Measurements from ENCODE around the gene RAD23A.
A peak's percentile ranks its signal among the peaks of the same experiment; 100 is the strongest.
"Not testable (repeated sequence)": the region's sequence is repeated elsewhere in the genome, so short reads cannot be mapped to it uniquely, and the experiment has no call there.

Gene RAD23A

GRCh38 chr19:12957389-12957952 lies 11.8 kb downstream of the RAD23A start:
- not testable (repeated sequence) for H3K27me3 ChIP-seq (ENCODE audit: control insufficient read depth, insufficient read depth, low read length); H3K9me3 ChIP-seq (ENCODE audit: control insufficient read depth, insufficient read depth, low read length)
- Histone ChIP-seq H3K4me3 (ENCODE audit: low read depth, low read length) (peak overlapping the region; percentile 98), H3K9ac (ENCODE audit: low read depth, low read length) (peak overlapping the region; percentile 90; the same call in 1 of the 2 replicates), H3K4me1 (ENCODE audit: control insufficient read depth, insufficient read depth, low read length) (peaks cover 14% of the 10 kb centered on the region), H3K27ac (ENCODE audit: low read depth, low read length) (peak overlapping the region; percentile 91), H3K36me3 (ENCODE audit: control insufficient read depth, insufficient read depth, low read length) (peaks cover 28% of the 10 kb centered on the region)

GRCh38 chr19:12959481-12959880 lies 13.8 kb downstream of the RAD23A start:
- no peaks in the 10 kb centered on the region for H3K9me3 ChIP-seq (ENCODE audit: control insufficient read depth, insufficient read depth, low read length)
- H3K4me1 ChIP-seq (ENCODE audit: control insufficient read depth, insufficient read depth, low read length), result peaks cover 10% of the 10 kb centered on the region
- no peak overlapping the region for H3K9ac ChIP-seq (ENCODE audit: low read depth, low read length)
- peaks cover 8% of the 10 kb centered on the region for H3K36me3 ChIP-seq (ENCODE audit: control insufficient read depth, insufficient read depth, low read length)
- no peak overlapping the region for H3K27ac ChIP-seq (ENCODE audit: low read depth, low read length)
- H3K27me3 ChIP-seq (ENCODE audit: control insufficient read depth, insufficient read depth, low read length), result no peaks in the 10 kb centered on the region
- no peak overlapping the region for H3K4me3 ChIP-seq (ENCODE audit: low read depth, low read length)

GRCh38 chr19:12965017-12965811 lies 19.6 kb downstream of the RAD23A start:
- peaks cover 6% of the 10 kb centered on the region; the same call in 1 of the 2 replicates for H3K4me1 ChIP-seq (ENCODE audit: control insufficient read depth, insufficient read depth, low read length)
- no peaks in the 10 kb centered on the region for H3K27me3 ChIP-seq (ENCODE audit: control insufficient read depth, insufficient read depth, low read length)
- no peaks in the 10 kb centered on the region for H3K9me3 ChIP-seq (ENCODE audit: control insufficient read depth, insufficient read depth, low read length)
- H3K4me3 ChIP-seq (ENCODE audit: low read depth, low read length), result peak overlapping the region; percentile 70
- peak overlapping the region; percentile 46 for H3K27ac ChIP-seq (ENCODE audit: low read depth, low read length)
- no peaks in the 10 kb centered on the region for H3K36me3 ChIP-seq (ENCODE audit: control insufficient read depth, insufficient read depth, low read length)
- H3K9ac ChIP-seq (ENCODE audit: low read depth, low read length), result peak overlapping the region; percentile 59; the same call in 1 of the 2 replicates

- H3K27ac ChIP-seq (ENCODE audit: low read depth, low read length), result no peak overlapping the region
- peak overlapping the region; percentile 70; the same call in 1 of the 2 replicates for H3K4me3 ChIP-seq (ENCODE audit: low read depth, low read length)
- no peaks in the 10 kb centered on the region for H3K27me3 ChIP-seq (ENCODE audit: control insufficient read depth, insufficient read depth, low read length)
- no peak overlapping the region for H3K9ac ChIP-seq (ENCODE audit: low read depth, low read length)
- no peaks in the 10 kb centered on the region for H3K9me3 ChIP-seq (ENCODE audit: control insufficient read depth, insufficient read depth, low read length)
- no peaks in the 10 kb centered on the region for H3K36me3 ChIP-seq (ENCODE audit: control insufficient read depth, insufficient read depth, low read length)
- H3K4me1 ChIP-seq (ENCODE audit: control insufficient read depth, insufficient read depth, low read length), result peaks cover 6% of the 10 kb centered on the region; the same call in 1 of the 2 replicates
These were observed 20.1 kb downstream of the RAD23A start for GRCh38 chr19:12965812-12966135.

- Histone ChIP-seq H3K9ac (ENCODE audit: low read depth, low read length) (no peak overlapping the region), H3K9me3 (ENCODE audit: control insufficient read depth, insufficient read depth, low read length) (no peaks in the 10 kb centered on the region), H3K4me1 (ENCODE audit: control insufficient read depth, insufficient read depth, low read length) (peaks cover 6% of the 10 kb centered on the region; the same call in 1 of the 2 replicates), H3K4me3 (ENCODE audit: low read depth, low read length) (no peak overlapping the region), H3K27ac (ENCODE audit: low read depth, low read length) (no peak overlapping the region), H3K27me3 (ENCODE audit: control insufficient read depth, insufficient read depth, low read length) (no peaks in the 10 kb centered on the region), H3K36me3 (ENCODE audit: control insufficient read depth, insufficient read depth, low read length) (no peaks in the 10 kb centered on the region)
These were observed 22.2 kb downstream of the RAD23A start for GRCh38 chr19:12967907-12968306.

GRCh38 chr19:12969292-12969988 lies 23.8 kb downstream of the RAD23A start, which contains the start of gene DAND5:
Gene DAND5 (plus strand): TSS chr19:12969576. CDS start chr19:12969661, 85 bp downstream.
- Histone ChIP-seq H3K27me3 (ENCODE audit: control insufficient read depth, insufficient read depth, low read length) (no peaks in the 10 kb centered on the region), H3K4me1 (ENCODE audit: control insufficient read depth, insufficient read depth, low read length) (peaks cover 6% of the 10 kb centered on the region; the same call in 1 of the 2 replicates), H3K27ac (ENCODE audit: low read depth, low read length) (no peak within 1 kb of the TSS), H3K9ac (ENCODE audit: low read depth, low read length) (no peak within 1 kb of the TSS), H3K36me3 (ENCODE audit: control insufficient read depth, insufficient read depth, low read length) (no peaks in the 10 kb centered on the region), H3K4me3 (ENCODE audit: low read depth, low read length) (no peak within 1 kb of the TSS), H3K9me3 (ENCODE audit: control insufficient read depth, insufficient read depth, low read length) (no peaks in the 10 kb centered on the region)

- H3K4me1 ChIP-seq (ENCODE audit: control insufficient read depth, insufficient read depth, low read length), result peaks cover 4% of the 10 kb centered on the region; the same call in 1 of the 2 replicates
- H3K9me3 ChIP-seq (ENCODE audit: control insufficient read depth, insufficient read depth, low read length), result no peaks in the 10 kb centered on the region
- H3K27ac ChIP-seq (ENCODE audit: low read depth, low read length), result no peak overlapping the region
- H3K9ac ChIP-seq (ENCODE audit: low read depth, low read length), result no peak overlapping the region
- no peak overlapping the region for H3K4me3 ChIP-seq (ENCODE audit: low read depth, low read length)
- no peaks in the 10 kb centered on the region for H3K36me3 ChIP-seq (ENCODE audit: control insufficient read depth, insufficient read depth, low read length)
- no peaks in the 10 kb centered on the region for H3K27me3 ChIP-seq (ENCODE audit: control insufficient read depth, insufficient read depth, low read length)
These were observed 24.6 kb downstream of the RAD23A start for GRCh38 chr19:12970070-12970820.

GRCh38 chr19:12973236-12973635 lies 27.6 kb downstream of the RAD23A start:
- Histone ChIP-seq H3K36me3 (ENCODE audit: control insufficient read depth, insufficient read depth, low read length) (no peaks in the 10 kb centered on the region), H3K4me1 (ENCODE audit: control insufficient read depth, insufficient read depth, low read length) (peaks cover 4% of the 10 kb centered on the region; the same call in 1 of the 2 replicates), H3K9ac (ENCODE audit: low read depth, low read length) (no peak overlapping the region), H3K9me3 (ENCODE audit: control insufficient read depth, insufficient read depth, low read length) (no peaks in the 10 kb centered on the region), H3K27ac (ENCODE audit: low read depth, low read length) (no peak overlapping the region), H3K4me3 (ENCODE audit: low read depth, low read length) (no peak overlapping the region), H3K27me3 (ENCODE audit: control insufficient read depth, insufficient read depth, low read length) (no peaks in the 10 kb centered on the region)

- no peaks in the 10 kb centered on the region for H3K9me3 ChIP-seq (ENCODE audit: control insufficient read depth, insufficient read depth, low read length)
- peaks cover 2% of the 10 kb centered on the region; the same call in 1 of the 2 replicates for H3K4me1 ChIP-seq (ENCODE audit: control insufficient read depth, insufficient read depth, low read length)
- no peaks in the 10 kb centered on the region for H3K36me3 ChIP-seq (ENCODE audit: control insufficient read depth, insufficient read depth, low read length)
- H3K27me3 ChIP-seq (ENCODE audit: control insufficient read depth, insufficient read depth, low read length), result no peaks in the 10 kb centered on the region
- no peak overlapping the region for H3K4me3 ChIP-seq (ENCODE audit: low read depth, low read length)
- no peak overlapping the region for H3K27ac ChIP-seq (ENCODE audit: low read depth, low read length)
- H3K9ac ChIP-seq (ENCODE audit: low read depth, low read length), result no peak overlapping the region
These were observed 28.9 kb downstream of the RAD23A start for GRCh38 chr19:12974301-12975220.

Measured in HUES48 (cell line).